Neural cell (in vitro differentiated cells): ENCODE data around the gene R3HDM4. TPM values are rescaled to one million over a fixed set of nuclear protein-coding genes. Genes with fewer than 3 reads are reported as not detected.

Source experiments
- H2AFZ ChIP-seq: fragments of 200-600, 300-800 bp; sonication (generic), shearing (Covaris generic); 2 replicates; pipeline ENCODE4 v1.6.0; 2014; ENCODE audit warnings: low read depth, mild to moderate bottlenecking, antibody characterized with exemption, low read length, moderate library complexity
- H3F3A ChIP-seq: fragments of 200-600 bp; shearing (Covaris generic); 2 replicates; pipeline ENCODE4 v1.6.1; 2016; ENCODE audit warnings: mild to moderate bottlenecking, moderate library complexity, mixed read lengths, antibody characterized with exemption, low read length; ENCODE audit not compliant: insufficient read depth, poor library complexity, severe bottlenecking
- H3K27ac ChIP-seq: fragments of 200-600, 300-800 bp; sonication (generic), shearing (Covaris generic); 2 replicates; pipeline ENCODE4 v1.5.1; 2014; ENCODE audit warnings: mild to moderate bottlenecking, low read length, moderate library complexity
- H3K27me3 ChIP-seq: fragments of 300-800, 200-600 bp; sonication (generic), shearing (Covaris generic); 2 replicates; pipeline ENCODE4 v1.6.0; 2014; ENCODE audit warnings: mild to moderate bottlenecking, low read depth, low read length, moderate library complexity; ENCODE audit not compliant: insufficient read depth
- H3K36me3 ChIP-seq: fragments of 300-800, 200-600 bp; sonication (generic), shearing (Covaris generic); 2 replicates; pipeline ENCODE4 v1.5.1; 2014; ENCODE audit warnings: mild to moderate bottlenecking, antibody characterized with exemption, low read length, moderate library complexity; ENCODE audit not compliant: insufficient read depth
- H3K4me2 ChIP-seq: fragments of 300-800, 200-600 bp; sonication (generic), shearing (Covaris generic); 2 replicates; pipeline ENCODE4 v1.6.0; 2014; ENCODE audit warnings: mild to moderate bottlenecking, low read length
- H3K4me3 ChIP-seq: fragments of 300-800, 200-600 bp; sonication (generic), shearing (Covaris generic); 2 replicates; pipeline ENCODE4 v1.5.1; 2014; ENCODE audit warnings: mild to moderate bottlenecking, low read length, moderate library complexity
- H3K79me2 ChIP-seq: fragments of 200-600 bp; shearing (Covaris generic); replicated peaks from 2 replicates; pipeline ENCODE4 v1.6.0; 2014; ENCODE audit warnings: mild to moderate bottlenecking, low read length, moderate library complexity; ENCODE audit not compliant: insufficient read depth
- H3K9ac ChIP-seq: fragments of 300-800, 200-600 bp; sonication (generic), shearing (Covaris generic); 2 replicates; pipeline ENCODE4 v1.6.1; 2016; ENCODE audit warnings: mild to moderate bottlenecking, low read length, mixed read lengths
- H3K9me2 ChIP-seq: fragments of 200-600 bp; shearing (Covaris generic); 2 replicates; pipeline ENCODE4 v1.6.1; 2016; ENCODE audit warnings: mild to moderate bottlenecking, low read length, mixed read lengths; ENCODE audit not compliant: insufficient read depth
- H3K9me3 ChIP-seq: fragments of 200-600, 300-800 bp; sonication (generic), shearing (Covaris generic); 2 replicates; pipeline ENCODE4 v1.6.1; 2016; ENCODE audit warnings: mild to moderate bottlenecking, mixed run types, low read length, moderate library complexity, mixed read lengths
- H4K20me1 ChIP-seq: fragments of 200-600 bp; shearing (Covaris generic); 2 replicates; pipeline ENCODE4 v1.6.1; 2016; ENCODE audit warnings: mild to moderate bottlenecking, mixed run types; ENCODE audit not compliant: insufficient read depth
- CTCF ChIP-seq: fragments of 450-650 bp; IDR thresholded peaks from 2 replicates; pipeline ENCODE4 v1.5.1; 2014; ENCODE audit warnings: antibody characterized with exemption, mild to moderate bottlenecking, moderate library complexity; ENCODE audit not compliant: poor library complexity, severe bottlenecking
- EP300 ChIP-seq: fragments of 450-650 bp; conservative IDR thresholded peaks from 2 replicates; pipeline ENCODE4 v1.6.1; 2014; ENCODE audit warnings: antibody characterized with exemption, mild to moderate bottlenecking, moderate library complexity; ENCODE audit not compliant: poor library complexity, severe bottlenecking
- EZH2 ChIP-seq: fragments of 200-600, 300-800 bp; shearing (Covaris generic), sonication (generic); IDR thresholded peaks from 2 replicates; pipeline ENCODE4 v1.6.1; 2014; ENCODE audit warnings: antibody characterized with exemption, low read length, borderline replicate concordance, mild to moderate bottlenecking; ENCODE audit not compliant: insufficient read depth, poor library complexity, severe bottlenecking
- MXI1 ChIP-seq: fragments of 450-650 bp; conservative IDR thresholded peaks from 2 replicates; pipeline ENCODE4 v1.6.1; 2014; ENCODE audit warnings: antibody characterized with exemption, mild to moderate bottlenecking; ENCODE audit not compliant: poor library complexity, severe bottlenecking
- POLR2AphosphoS5 ChIP-seq: IDR thresholded peaks from 2 replicates; pipeline ENCODE4 v1.6.1; 2012
- RAD21 ChIP-seq: fragments of 450-650 bp; conservative IDR thresholded peaks from 2 replicates; pipeline ENCODE4 v1.6.1; 2014; ENCODE audit warnings: antibody characterized with exemption, mild to moderate bottlenecking, moderate library complexity
- REST ChIP-seq: IDR thresholded peaks from 2 replicates; pipeline ENCODE4 v1.6.1; 2012; ENCODE audit warnings: borderline replicate concordance
- SMC3 ChIP-seq: fragments of 450-650 bp; conservative IDR thresholded peaks from 2 replicates; pipeline ENCODE4 v1.6.1; 2014; ENCODE audit warnings: antibody characterized with exemption, mild to moderate bottlenecking, moderate library complexity; ENCODE audit not compliant: poor library complexity
- TAF1 ChIP-seq: IDR thresholded peaks from 2 replicates; pipeline ENCODE4 v1.6.1; 2012; ENCODE audit warnings: low read depth
- polyA plus RNA-seq: library from polyadenylated mRNA; depleted of rRNA; stranded (reverse); fragments of >200 nt; gene quantifications from 2 replicates; pipeline ENCODE4 v1.2.3, GENCODE V29; 2014

R3HDM4 gene
- polyA plus RNA-seq, 1 donor from 2014 or later, result 51.2 TPM

- H3K36me3 ChIP-seq, result no peaks in the 10 kb centered on the region
- H2AFZ ChIP-seq, result no peak overlapping the region
- H4K20me1 ChIP-seq, result no peaks in the 10 kb centered on the region
- no peak overlapping the region for H3K4me3 ChIP-seq
- H3K79me2 ChIP-seq, result no peaks in the 10 kb centered on the region
- H3F3A ChIP-seq, result no peaks in the 10 kb centered on the region
- no peaks in the 10 kb centered on the region for H3K9me2 ChIP-seq
- H3K27me3 ChIP-seq, result peaks cover 25% of the 10 kb centered on the region
- TF ChIP-seq REST (no peak), POLR2AphosphoS5 (no peak), RAD21 (no peak), EP300 (no peak), EZH2 (no peak)
- no peak overlapping the region for H3K27ac ChIP-seq
- no peaks in the 10 kb centered on the region for H3K9me3 ChIP-seq
- H3K4me2 ChIP-seq, result no peak overlapping the region
- H3K9ac ChIP-seq, result no peak overlapping the region
These were observed 57.4 kb downstream of the R3HDM4 start for GRCh38 chr19:855566-856120.

- H3K9me2 ChIP-seq, result no peaks in the 10 kb centered on the region
- H3K36me3 ChIP-seq, result no peaks in the 10 kb centered on the region
- no peak overlapping the region for H3K4me2 ChIP-seq
- no peak overlapping the region for H3K4me3 ChIP-seq
- no peaks in the 10 kb centered on the region for H3K79me2 ChIP-seq
- H3K9me3 ChIP-seq, result no peaks in the 10 kb centered on the region
- H4K20me1 ChIP-seq, result no peaks in the 10 kb centered on the region
- peaks cover 21% of the 10 kb centered on the region for H3K27me3 ChIP-seq
- H2AFZ ChIP-seq, result no peak overlapping the region
- no peaks in the 10 kb centered on the region for H3F3A ChIP-seq
- no peak overlapping the region for H3K9ac ChIP-seq
- no peak overlapping the region for H3K27ac ChIP-seq
- TF ChIP-seq TAF1 (no peak), CTCF (no peak), POLR2AphosphoS5 (no peak), SMC3 (no peak), EP300 (no peak), REST (no peak), RAD21 (no peak), MXI1 (no peak), EZH2 (no peak)
These were observed 57.9 kb downstream of the R3HDM4 start for GRCh38 chr19:855142-855541.
